Hepatocyte (in vitro differentiated cells): ENCODE results near the gene COX8A. TPM values are rescaled to one million over a fixed set of nuclear protein-coding genes. Genes with fewer than 3 reads are reported as not detected.

Experiments used
- DNase-seq: peaks from one replicate; pipeline ENCODE4 v3.0.0-alpha.2; 2016; ENCODE audit warnings: low spot score
- H2AFZ ChIP-seq: fragments of 200-600 bp; sonication (generic); 2 replicates; pipeline ENCODE4 v1.6.0; 2016; ENCODE audit warnings: antibody characterized with exemption, mild to moderate bottlenecking
- H3K27ac ChIP-seq: fragments of 200-600 bp; sonication (generic); 2 replicates; pipeline ENCODE4 v1.5.1; 2016; ENCODE audit warnings: mild to moderate bottlenecking
- H3K27me3 ChIP-seq: fragments of 200-600 bp; sonication (generic); 2 replicates; pipeline ENCODE4 v1.6.1; 2016
- H3K36me3 ChIP-seq: fragments of 200-600 bp; sonication (generic); replicated peaks from 2 replicates; pipeline ENCODE4 v1.5.1; 2016; ENCODE audit warnings: low read depth; ENCODE audit not compliant: insufficient read depth
- H3K4me1 ChIP-seq: fragments of 200-600 bp; sonication (generic); 2 replicates; pipeline ENCODE4 v1.5.1; 2016; ENCODE audit warnings: mild to moderate bottlenecking, moderate library complexity; ENCODE audit not compliant: insufficient read depth
- H3K4me2 ChIP-seq: fragments of 200-600 bp; sonication (generic); 2 replicates; pipeline ENCODE4 v1.6.0; 2016
- H3K4me3 ChIP-seq: fragments of 200-600 bp; sonication (generic); 2 replicates; pipeline ENCODE4 v1.5.1; 2016; ENCODE audit warnings: mild to moderate bottlenecking
- H3K79me2 ChIP-seq: fragments of 200-600 bp; sonication (generic); 2 replicates; pipeline ENCODE4 v1.6.0; 2017; ENCODE audit warnings: mild to moderate bottlenecking
- H3K9me2 ChIP-seq: fragments of 200-600 bp; sonication (generic); replicated peaks from 2 replicates; pipeline ENCODE4 v1.6.0; 2017; ENCODE audit warnings: mild to moderate bottlenecking; ENCODE audit not compliant: insufficient read depth
- H3K9me3 ChIP-seq: fragments of 200-600 bp; sonication (generic); 2 replicates; pipeline ENCODE4 v1.5.1; 2016; ENCODE audit warnings: low read depth, mild to moderate bottlenecking
- H4K20me1 ChIP-seq: fragments of 200-600 bp; sonication (generic); 2 replicates; pipeline ENCODE4 v1.6.0; 2016; ENCODE audit warnings: mild to moderate bottlenecking; ENCODE audit not compliant: insufficient read depth, poor library complexity, severe bottlenecking
- CTCF ChIP-seq: fragments of 200-600 bp; sonication (generic); IDR thresholded peaks from 2 replicates; pipeline ENCODE4 v1.5.1; 2016; ENCODE audit warnings: antibody characterized with exemption, mild to moderate bottlenecking; ENCODE audit not compliant: poor library complexity
- EZH2 ChIP-seq: fragments of 200-600 bp; sonication (generic); IDR thresholded peaks from 2 replicates; pipeline ENCODE4 v1.6.1; 2016; ENCODE audit warnings: antibody characterized with exemption, mild to moderate bottlenecking, borderline replicate concordance
- EZH2phosphoT487 ChIP-seq: fragments of 200-600 bp; sonication (generic); IDR thresholded peaks from one replicate; pipeline ENCODE4 v1.6.1; 2018; ENCODE audit warnings: antibody characterized with exemption, mild to moderate bottlenecking, low read depth, moderate library complexity; ENCODE audit not compliant: unreplicated experiment, severe bottlenecking
- WGBS: methylation state at CpG from one replicate; pipeline ENCODE4 v1.1.6; 2016; ENCODE audit warnings: low lambda C conversion rate; ENCODE audit errors: missing lambda C conversion rate; 5-methylcytosine and 5-hydroxymethylcytosine counted together
- polyA plus RNA-seq: library from polyadenylated mRNA; unstranded; fragments of >200 nt; fragmentation: Nextera tagmentation; extraction: Ambion mirVana; gene quantifications from 2 replicates; pipeline ENCODE4 v1.2.1, GENCODE V29; 2016
- total RNA-seq: library from RNA; depleted of rRNA; stranded (reverse); fragments of >200 nt; gene quantifications from 2 replicates; pipeline ENCODE4 v1.2.3, GENCODE V29; 2014

Gene COX8A
- total and polyA plus RNA-seq, 2 experiments from 2014 or later, result 430 to 463 TPM

DNA sequence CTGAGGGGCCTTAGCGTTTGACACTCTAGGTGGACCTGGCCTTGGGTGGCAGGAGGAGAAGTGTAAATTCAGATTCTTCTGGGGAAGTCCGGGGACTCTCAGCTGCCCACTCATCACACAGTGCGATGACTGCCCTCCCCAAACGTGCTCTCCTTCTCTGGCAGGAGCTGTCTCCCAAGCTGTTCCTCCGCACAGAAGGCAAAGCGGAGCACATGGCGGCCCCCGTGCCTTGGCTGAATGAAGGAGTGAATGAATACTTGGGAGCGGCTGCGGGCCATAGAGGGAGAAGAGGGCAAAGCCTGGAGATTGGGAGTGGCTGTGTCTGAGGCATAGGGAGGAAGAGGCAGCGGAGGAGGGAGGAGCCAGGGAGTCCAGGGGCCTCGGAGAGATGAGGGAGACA, 42.5 kb upstream of the COX8A start:
- Histone ChIP-seq H3K27me3 (no peaks in the 10 kb centered on the region), H3K9me2 (no peaks in the 10 kb centered on the region), H3K27ac (no peak overlapping the region), H3K4me1 (no peaks in the 10 kb centered on the region), H3K4me2 (no peak overlapping the region), H3K36me3 (no peaks in the 10 kb centered on the region), H4K20me1 (no peaks in the 10 kb centered on the region), H2AFZ (no peak overlapping the region), H3K4me3 (no peak overlapping the region), H3K9me3 (no peaks in the 10 kb centered on the region), H3K79me2 (no peaks in the 10 kb centered on the region)
- TF ChIP-seq EZH2phosphoT487, result no peak
- no peak for TF ChIP-seq EZH2
- no peak for DNase-seq
- WGBS, result 86% methylated on average over 12 of the region's 12 CpGs

GRCh38 chr11:63933459-63933858, 41.0 kb upstream of the COX8A start:
- Histone ChIP-seq H3K4me3 (no peak overlapping the region), H2AFZ (no peak overlapping the region), H3K4me2 (no peak overlapping the region), H3K27ac (no peak overlapping the region), H3K9me2 (no peaks in the 10 kb centered on the region), H3K4me1 (no peaks in the 10 kb centered on the region), H4K20me1 (no peaks in the 10 kb centered on the region), H3K36me3 (no peaks in the 10 kb centered on the region), H3K79me2 (no peaks in the 10 kb centered on the region), H3K27me3 (no peaks in the 10 kb centered on the region), H3K9me3 (no peaks in the 10 kb centered on the region)
- TF ChIP-seq EZH2phosphoT487 (no peak), CTCF (no peak), EZH2 (no peak)
- no peak for DNase-seq
- WGBS, result 61% methylated on average over 1 of the region's 1 CpG

DNA sequence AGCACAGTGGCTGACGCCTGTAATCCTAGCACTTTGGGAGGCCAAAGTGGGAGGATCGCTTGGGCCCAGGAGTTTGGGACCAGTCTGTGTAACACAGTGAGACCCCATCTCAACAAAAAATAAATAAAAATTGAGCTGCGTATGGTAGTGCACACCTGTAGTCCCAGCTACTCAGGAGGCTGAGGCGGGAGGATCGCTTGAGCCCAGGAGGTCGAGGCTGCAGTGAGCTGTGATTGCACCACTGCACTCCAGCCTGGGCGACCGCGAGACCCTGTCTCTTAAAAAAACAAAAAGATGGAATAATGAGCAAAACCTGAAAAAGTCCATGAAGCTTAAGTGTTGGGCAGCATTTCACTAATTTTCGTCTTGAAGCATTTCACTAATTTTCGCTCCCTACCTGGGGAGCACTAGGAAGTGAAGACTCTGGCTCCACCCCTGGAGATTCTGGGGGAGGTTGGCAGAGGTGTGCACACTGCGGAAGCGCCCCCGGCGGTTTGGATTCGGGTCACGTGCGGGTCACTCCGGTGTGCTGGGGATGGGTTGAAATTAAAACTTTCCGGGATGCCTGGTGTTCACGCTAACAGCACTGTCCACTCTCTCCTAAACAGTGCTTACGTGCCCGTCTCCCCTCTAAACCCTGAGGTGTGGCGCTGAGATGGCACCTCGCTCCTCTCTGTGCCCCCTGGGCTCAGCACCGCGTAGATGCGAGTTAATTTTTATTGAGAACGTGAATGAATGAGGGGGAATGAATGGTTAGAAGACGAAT, 36.5 kb upstream of the COX8A start:
- Histone ChIP-seq H3K36me3 (no peaks in the 10 kb centered on the region), H3K4me2 (peak overlapping the region; percentile 79), H3K9me2 (no peaks in the 10 kb centered on the region), H3K9me3 (no peaks in the 10 kb centered on the region), H2AFZ (peak overlapping the region; percentile 71), H4K20me1 (no peaks in the 10 kb centered on the region), H3K4me1 (peaks cover 9% of the 10 kb centered on the region), H3K27me3 (no peaks in the 10 kb centered on the region), H3K79me2 (peaks cover 38% of the 10 kb centered on the region), H3K27ac (peak overlapping the region; percentile 31), H3K4me3 (peak overlapping the region; percentile 11)
- WGBS, result 25% methylated on average over 30 of the region's 30 CpGs
- DNase-seq, result no peak
- TF ChIP-seq EZH2phosphoT487, result no peak
- no peak for TF ChIP-seq CTCF
- TF ChIP-seq EZH2, result no peak

GRCh38 chr11:63938479-63939396, 35.7 kb upstream of the COX8A start, which contains the start of gene NAA40:
NAA40 (plus strand) TSS chr11:63939002; CDS start chr11:63939097, 95 bp downstream.
- WGBS, result under 1% methylated on average over 61 of the region's 92 CpGs
- TF ChIP-seq EZH2 (no peak), CTCF (no peak), EZH2phosphoT487 (no peak)
- H3K36me3 ChIP-seq, result no peaks in the 10 kb centered on the region
- no peaks in the 10 kb centered on the region for H3K27me3 ChIP-seq
- peak within 1 kb of the TSS; percentile 82 for H3K4me3 ChIP-seq
- H3K9me2 ChIP-seq, result no peaks in the 10 kb centered on the region
- H3K27ac ChIP-seq, result peak within 1 kb of the TSS; percentile 61
- H3K9me3 ChIP-seq, result no peaks in the 10 kb centered on the region
- peaks cover 47% of the 10 kb centered on the region for H3K79me2 ChIP-seq
- peak; percentile 98 for DNase-seq
- H3K4me1 ChIP-seq, result peaks cover 9% of the 10 kb centered on the region
- H3K4me2 ChIP-seq, result peak within 1 kb of the TSS; percentile 97
- no peaks in the 10 kb centered on the region for H4K20me1 ChIP-seq
- H2AFZ ChIP-seq, result peak within 1 kb of the TSS; percentile 86
